ENCODE measurements around the gene BET1L. TPM values are rescaled to one million over a fixed set of nuclear protein-coding genes. Genes with fewer than 3 reads are reported as not detected.

Gene BET1L
- total RNA-seq = 43.7 and 46.3 TPM in 2 replicates

DNA sequence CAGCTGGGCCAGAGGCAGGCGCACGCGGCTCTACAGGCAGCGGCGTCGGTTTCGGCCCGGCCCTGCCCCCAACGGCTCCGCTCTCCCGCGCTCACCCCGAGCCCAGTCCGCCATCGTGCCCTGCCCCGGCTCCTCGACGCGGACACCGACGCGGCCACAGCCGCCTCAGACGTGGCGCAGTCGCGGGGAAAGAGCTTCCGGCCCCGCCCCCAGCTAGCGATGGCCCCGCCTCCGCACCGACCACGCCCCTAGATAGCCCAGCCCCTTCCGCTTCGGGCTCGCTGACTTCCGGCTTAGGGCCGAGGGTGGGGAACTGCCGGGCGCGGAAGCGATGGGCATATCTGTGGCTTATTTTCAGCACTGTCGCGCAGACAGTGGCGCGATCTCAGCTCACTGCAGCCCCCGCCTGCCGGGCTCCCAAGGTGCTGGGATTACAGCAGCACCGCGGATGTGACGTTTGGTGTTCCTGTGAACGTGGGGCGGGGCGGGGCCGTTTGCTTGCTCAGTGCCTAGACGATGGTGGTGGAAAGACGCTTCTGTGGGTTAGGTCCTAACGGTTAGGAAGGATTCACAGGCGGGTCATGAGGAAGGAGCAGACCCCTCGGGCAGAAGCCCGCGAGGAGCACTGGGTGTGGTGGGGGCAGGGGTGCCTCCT is at the start of gene BET1L, which contains the start of gene RIC8A:
Gene BET1L (minus strand): TSS at position 192 of the 655 bp plus-strand sequence. CDS start 78 bp downstream, at position 114.
Gene RIC8A (plus strand): TSS at position 501 of the 655 bp plus-strand sequence. CDS start 1,147 bp downstream, outside the sequence.
- H3K9me3 Mint-ChIP-seq = no peaks in the 10 kb centered on the region
- peak within 1 kb of the TSS; percentile 100 for H3K4me3 Mint-ChIP-seq (ENCODE audit: low read depth)
- DNase-seq (ENCODE audit: low spot score) = peak; percentile 98
- no peaks in the 10 kb centered on the region for H3K27me3 Mint-ChIP-seq (ENCODE audit: low read depth)
- H3K36me3 Mint-ChIP-seq (ENCODE audit: low read depth) = peaks cover 76% of the 10 kb centered on the region
- H3K27ac Mint-ChIP-seq = peak within 1 kb of the TSS; percentile 100
- intact Hi-C loops (cut with micrococcal nuclease) = loop anchor here (1.0 to 5.0 kb wide), 6 partner anchors 29 to 610 kb away; partner anchors contain the start of genes IFITM1, PNPLA2, PSMD13 and RNH1
- peaks cover 26% of the 10 kb centered on the region for H3K4me1 Mint-ChIP-seq (ENCODE audit: low read depth)

DNA sequence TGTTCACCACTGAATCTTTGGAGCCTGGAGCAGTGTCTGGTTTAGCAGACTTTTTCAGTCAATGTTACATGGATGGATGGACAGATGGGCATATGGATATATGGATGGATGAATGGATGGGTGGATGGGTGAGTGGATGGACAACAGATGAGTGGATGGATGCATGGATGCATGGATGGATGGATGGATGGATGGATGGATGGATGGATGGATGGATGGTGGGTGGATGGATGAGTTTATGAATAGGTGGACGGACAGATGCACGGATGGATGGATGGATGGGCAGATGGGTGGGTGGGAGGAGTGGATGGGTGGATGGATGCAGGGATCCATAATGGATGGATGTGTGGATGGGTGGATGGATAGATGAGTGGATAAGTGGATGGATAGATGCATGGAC is 48.6 kb upstream of the BET1L start:
- Mint-ChIP-seq H3K27ac (no peak overlapping the region), H3K27me3 (ENCODE audit: low read depth) (peaks cover 7% of the 10 kb centered on the region), H3K4me3 (ENCODE audit: low read depth) (no peak overlapping the region), H3K36me3 (ENCODE audit: low read depth) (peaks cover 29% of the 10 kb centered on the region), H3K4me1 (ENCODE audit: low read depth) (peaks cover 3% of the 10 kb centered on the region), H3K9me3 (no peaks in the 10 kb centered on the region)
- DNase-seq (ENCODE audit: low spot score) = no peak
- intact Hi-C loops (cut with micrococcal nuclease) = no loop called here

GRCh38 chr11:255176-255575 is 48.0 kb upstream of the BET1L start:
- Mint-ChIP-seq H3K4me1 (ENCODE audit: low read depth) (peaks cover 8% of the 10 kb centered on the region), H3K27ac (no peak overlapping the region), H3K9me3 (no peaks in the 10 kb centered on the region), H3K27me3 (ENCODE audit: low read depth) (peaks cover 7% of the 10 kb centered on the region), H3K36me3 (ENCODE audit: low read depth) (peaks cover 35% of the 10 kb centered on the region), H3K4me3 (ENCODE audit: low read depth) (no peak overlapping the region)
- intact Hi-C loops (cut with micrococcal nuclease) = no loop called here
- no peak for DNase-seq (ENCODE audit: low spot score)

DNA sequence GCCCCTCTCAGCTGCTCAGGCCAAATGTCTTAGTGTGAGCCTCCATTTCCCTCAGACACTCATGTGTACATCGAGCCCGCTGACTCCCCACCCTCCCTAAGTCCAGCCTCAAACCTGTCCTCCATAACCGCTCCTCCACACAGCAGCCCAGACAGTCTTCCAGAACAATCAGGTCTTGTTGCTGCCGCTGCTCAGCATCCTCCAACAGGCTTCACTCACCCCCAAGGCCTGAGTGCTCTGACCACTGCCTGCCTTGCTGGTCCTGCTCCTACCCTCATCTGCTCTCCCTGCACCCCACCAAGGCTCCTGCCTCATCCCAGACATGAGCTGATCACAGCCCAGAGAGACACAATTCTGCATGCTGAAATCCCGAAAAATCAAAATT is 46.7 kb upstream of the BET1L start:
- no peak overlapping the region for H3K27ac Mint-ChIP-seq

DNA sequence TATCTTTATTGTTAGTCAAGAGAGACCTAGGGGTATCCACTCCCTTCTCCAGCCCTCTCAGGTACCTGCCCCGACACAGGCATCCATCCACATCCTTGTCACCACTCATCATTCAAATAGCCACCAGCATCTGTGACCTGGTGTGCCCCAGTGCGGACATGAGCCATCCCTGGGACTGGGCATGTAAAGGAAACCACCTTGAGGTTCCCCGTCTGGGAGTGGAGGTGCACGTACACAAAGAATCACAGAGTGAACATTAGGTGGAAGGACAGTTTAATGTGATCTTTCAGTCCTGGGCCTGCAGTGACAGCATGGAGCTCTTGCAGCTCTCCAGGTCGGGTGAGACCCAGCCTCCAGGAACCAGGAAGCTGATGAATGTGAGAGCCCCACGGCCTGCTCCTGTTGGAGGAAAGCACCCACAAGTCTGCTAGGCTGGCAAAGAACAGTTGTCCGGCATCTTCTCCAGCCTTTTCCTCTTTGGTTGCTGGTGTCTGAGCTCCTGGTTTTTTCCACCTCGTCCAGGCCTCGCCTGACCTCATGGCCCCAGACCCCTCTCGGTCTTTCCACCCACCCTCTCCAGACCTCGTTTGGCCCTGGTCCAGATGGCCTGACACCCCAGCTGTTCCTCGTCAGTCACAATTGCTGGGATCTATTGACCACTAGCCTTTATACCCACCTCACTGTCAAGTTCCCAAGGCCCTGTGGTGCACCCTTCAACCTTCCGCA is 46.1 kb upstream of the BET1L start:
- Mint-ChIP-seq H3K9me3 (no peaks in the 10 kb centered on the region), H3K36me3 (ENCODE audit: low read depth) (peaks cover 46% of the 10 kb centered on the region), H3K4me3 (ENCODE audit: low read depth) (no peak overlapping the region), H3K27me3 (ENCODE audit: low read depth) (peaks cover 4% of the 10 kb centered on the region), H3K27ac (no peak overlapping the region), H3K4me1 (ENCODE audit: low read depth) (peaks cover 13% of the 10 kb centered on the region)
- no peak for DNase-seq (ENCODE audit: low spot score)
- intact Hi-C loops (cut with micrococcal nuclease) = no loop called here

More for the DNA sequence above, 46.7 kb upstream of the BET1L start:
- H3K9me3 Mint-ChIP-seq = no peaks in the 10 kb centered on the region
- peaks cover 4% of the 10 kb centered on the region for H3K27me3 Mint-ChIP-seq (ENCODE audit: low read depth)
- H3K4me1 Mint-ChIP-seq (ENCODE audit: low read depth) = peaks cover 12% of the 10 kb centered on the region
- intact Hi-C loops (cut with micrococcal nuclease) = no loop called here
- no peak for DNase-seq (ENCODE audit: low spot score)
- peaks cover 41% of the 10 kb centered on the region for H3K36me3 Mint-ChIP-seq (ENCODE audit: low read depth)
- no peak overlapping the region for H3K4me3 Mint-ChIP-seq (ENCODE audit: low read depth)

- no peaks in the 10 kb centered on the region for H3K9me3 Mint-ChIP-seq
- DNase-seq (ENCODE audit: low spot score) = no peak
- peaks cover 13% of the 10 kb centered on the region for H3K4me1 Mint-ChIP-seq (ENCODE audit: low read depth)
- no peak overlapping the region for H3K4me3 Mint-ChIP-seq (ENCODE audit: low read depth)
- H3K36me3 Mint-ChIP-seq (ENCODE audit: low read depth) = peaks cover 53% of the 10 kb centered on the region
- H3K27me3 Mint-ChIP-seq (ENCODE audit: low read depth) = no peaks in the 10 kb centered on the region
- H3K27ac Mint-ChIP-seq = peak overlapping the region; percentile 14
- intact Hi-C loops (cut with micrococcal nuclease) = no loop called here
Measured at GRCh38 chr11:252666-253065, 45.5 kb upstream of the BET1L start.

DNA sequence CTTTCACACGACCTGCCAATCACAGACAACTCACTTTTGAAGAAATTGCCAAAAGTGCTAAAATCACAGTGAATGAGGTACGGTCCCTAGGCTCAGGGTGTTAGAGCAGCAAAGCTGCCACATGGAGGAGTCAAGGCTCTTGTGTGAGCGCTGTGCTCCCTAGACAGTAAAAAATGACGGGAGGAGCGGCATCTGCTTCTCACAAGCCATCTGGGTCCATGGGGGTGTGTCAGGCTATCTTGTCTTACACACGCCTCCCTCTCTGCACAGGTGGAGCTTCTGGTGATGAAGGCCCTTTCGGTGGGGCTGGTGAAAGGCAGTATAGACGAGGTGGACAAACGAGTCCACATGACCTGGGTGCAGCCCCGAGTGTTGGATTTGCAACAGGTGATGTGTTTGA is 44.4 kb upstream of the BET1L start:
- Mint-ChIP-seq H3K9me3 (no peaks in the 10 kb centered on the region), H3K27ac (no peak overlapping the region), H3K4me1 (ENCODE audit: low read depth) (peaks cover 13% of the 10 kb centered on the region), H3K36me3 (ENCODE audit: low read depth) (peaks cover 64% of the 10 kb centered on the region), H3K27me3 (ENCODE audit: low read depth) (no peaks in the 10 kb centered on the region), H3K4me3 (ENCODE audit: low read depth) (no peak overlapping the region)
- intact Hi-C loops (cut with micrococcal nuclease) = no loop called here
- DNase-seq (ENCODE audit: low spot score) = no peak

GRCh38 chr11:250740-251299 is 43.6 kb upstream of the BET1L start:
- intact Hi-C loops (cut with micrococcal nuclease) = no loop called here
- no peaks in the 10 kb centered on the region for H3K9me3 Mint-ChIP-seq
- peaks cover 71% of the 10 kb centered on the region for H3K36me3 Mint-ChIP-seq (ENCODE audit: low read depth)
- H3K4me3 Mint-ChIP-seq (ENCODE audit: low read depth) = no peak overlapping the region
- no peak overlapping the region for H3K27ac Mint-ChIP-seq
- peak; percentile 70 for DNase-seq (ENCODE audit: low spot score)
- peaks cover 13% of the 10 kb centered on the region for H3K4me1 Mint-ChIP-seq (ENCODE audit: low read depth)
- no peaks in the 10 kb centered on the region for H3K27me3 Mint-ChIP-seq (ENCODE audit: low read depth)

DNA sequence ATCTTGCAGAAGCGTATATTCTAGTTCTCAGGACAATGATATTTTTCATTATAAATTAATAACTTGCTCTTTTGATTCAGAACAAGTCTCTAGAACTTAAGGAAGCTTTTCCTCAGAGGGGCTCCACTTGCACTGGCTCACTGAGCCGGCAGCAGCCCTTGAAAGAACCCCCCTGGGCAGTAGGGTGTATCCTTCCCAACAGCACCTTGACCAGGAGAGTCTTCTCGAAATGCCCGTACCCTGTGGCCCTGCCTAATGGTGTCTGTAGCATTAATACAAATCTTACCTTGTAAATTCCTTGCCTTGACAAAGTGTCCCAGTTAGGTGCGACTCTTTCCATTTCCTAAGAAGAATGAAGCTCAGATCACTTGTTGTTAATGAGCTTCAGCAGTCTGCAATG is 43.1 kb upstream of the BET1L start:
- no peak overlapping the region for H3K4me3 Mint-ChIP-seq (ENCODE audit: low read depth)
- H3K27ac Mint-ChIP-seq = no peak overlapping the region

DNA sequence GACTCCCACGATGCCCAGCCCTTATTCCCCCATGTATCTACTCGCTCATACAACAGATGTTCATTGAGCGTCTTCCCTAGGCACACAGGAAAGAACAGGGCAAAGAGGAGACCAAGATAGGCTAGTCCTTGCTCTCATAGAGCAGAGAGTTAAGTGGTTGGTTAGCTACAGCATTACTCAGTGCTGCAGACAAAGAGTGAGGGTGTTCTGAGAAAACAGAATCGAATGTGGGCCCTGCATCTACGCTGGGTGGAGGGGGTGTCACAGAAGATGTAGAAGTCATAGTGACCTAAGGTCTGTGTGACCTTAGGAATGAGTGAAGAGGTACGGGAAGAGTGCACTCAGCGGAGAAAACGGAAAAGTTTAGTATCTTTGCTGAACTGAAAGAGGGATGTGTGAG is 41.9 kb upstream of the BET1L start:
- Mint-ChIP-seq H3K27ac (peak overlapping the region; percentile 72), H3K4me1 (ENCODE audit: low read depth) (peaks cover 19% of the 10 kb centered on the region), H3K36me3 (ENCODE audit: low read depth) (peaks cover 87% of the 10 kb centered on the region), H3K9me3 (no peaks in the 10 kb centered on the region), H3K4me3 (ENCODE audit: low read depth) (no peak overlapping the region), H3K27me3 (ENCODE audit: low read depth) (no peaks in the 10 kb centered on the region)
- intact Hi-C loops (cut with micrococcal nuclease) = no loop called here
- DNase-seq (ENCODE audit: low spot score) = no peak

More for the DNA sequence above, 43.1 kb upstream of the BET1L start:
- DNase-seq (ENCODE audit: low spot score) = no peak
- no peaks in the 10 kb centered on the region for H3K27me3 Mint-ChIP-seq (ENCODE audit: low read depth)
- H3K4me1 Mint-ChIP-seq (ENCODE audit: low read depth) = peaks cover 15% of the 10 kb centered on the region
- peaks cover 77% of the 10 kb centered on the region for H3K36me3 Mint-ChIP-seq (ENCODE audit: low read depth)
- no peaks in the 10 kb centered on the region for H3K9me3 Mint-ChIP-seq
- intact Hi-C loops (cut with micrococcal nuclease) = no loop called here

GRCh38 chr11:244376-244775 is 37.2 kb upstream of the BET1L start:
- H3K4me3 Mint-ChIP-seq (ENCODE audit: low read depth) = no peak overlapping the region
- H3K36me3 Mint-ChIP-seq (ENCODE audit: low read depth) = peaks cover 90% of the 10 kb centered on the region
- H3K9me3 Mint-ChIP-seq = no peaks in the 10 kb centered on the region
- intact Hi-C loops (cut with micrococcal nuclease) = no loop called here
- no peak for DNase-seq (ENCODE audit: low spot score)
- H3K27me3 Mint-ChIP-seq (ENCODE audit: low read depth) = no peaks in the 10 kb centered on the region
- peaks cover 41% of the 10 kb centered on the region for H3K4me1 Mint-ChIP-seq (ENCODE audit: low read depth)
- peak overlapping the region; percentile 67 for H3K27ac Mint-ChIP-seq

DNA sequence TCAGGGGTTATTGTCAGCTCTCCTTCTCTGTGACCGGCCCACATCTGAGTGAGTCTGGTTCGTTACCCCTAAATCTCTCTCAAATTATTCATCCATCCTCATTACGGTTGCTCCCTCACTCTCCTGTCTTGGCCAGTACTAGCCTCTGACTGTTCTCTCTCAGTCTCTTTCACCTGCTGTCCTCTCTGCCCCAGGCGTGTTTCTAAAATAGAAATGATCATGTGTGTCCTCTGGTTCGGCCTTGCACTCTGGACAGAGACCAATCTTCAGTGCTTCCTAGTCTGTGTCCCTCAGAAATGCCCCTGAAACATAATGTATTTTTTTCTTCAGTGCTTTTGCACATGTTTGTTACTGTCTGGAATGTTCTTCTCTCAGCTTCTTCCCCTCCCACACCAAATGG is 34.4 kb upstream of the BET1L start:
- intact Hi-C loops (cut with micrococcal nuclease) = no loop called here
- H3K36me3 Mint-ChIP-seq (ENCODE audit: low read depth) = peaks cover 79% of the 10 kb centered on the region
- H3K4me3 Mint-ChIP-seq (ENCODE audit: low read depth) = no peak overlapping the region

DNA sequence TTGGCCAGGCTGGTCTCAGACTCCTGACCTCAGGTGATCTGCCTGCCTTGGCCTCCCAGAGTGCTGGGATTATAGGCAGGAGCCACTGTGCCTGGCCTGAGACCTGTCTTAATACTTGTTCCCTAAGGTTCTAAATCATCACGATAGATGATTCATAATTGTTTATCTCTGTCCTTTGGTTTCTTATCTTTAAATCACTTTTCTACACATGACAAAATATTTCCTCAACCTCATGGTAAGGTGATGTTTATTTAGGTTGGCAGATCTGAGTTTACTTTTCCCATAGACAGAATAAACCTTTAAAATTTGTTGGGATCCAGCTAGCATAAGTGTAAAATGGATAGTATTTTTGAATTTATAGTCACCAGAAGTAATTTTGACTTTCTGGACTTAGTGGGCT is 33.1 kb upstream of the BET1L start:
- H3K4me3 Mint-ChIP-seq (ENCODE audit: low read depth) = peak overlapping the region; percentile 15
- DNase-seq (ENCODE audit: low spot score) = no peak
- no peaks in the 10 kb centered on the region for H3K27me3 Mint-ChIP-seq (ENCODE audit: low read depth)
- H3K36me3 Mint-ChIP-seq (ENCODE audit: low read depth) = peaks cover 66% of the 10 kb centered on the region
- intact Hi-C loops (cut with micrococcal nuclease) = no loop called here
- peaks cover 59% of the 10 kb centered on the region for H3K4me1 Mint-ChIP-seq (ENCODE audit: low read depth)
- H3K27ac Mint-ChIP-seq = peak overlapping the region; percentile 50
- H3K9me3 Mint-ChIP-seq = no peaks in the 10 kb centered on the region

More for the DNA sequence above, 34.4 kb upstream of the BET1L start:
- no peaks in the 10 kb centered on the region for H3K9me3 Mint-ChIP-seq
- H3K27ac Mint-ChIP-seq = peak overlapping the region; percentile 59
- H3K4me1 Mint-ChIP-seq (ENCODE audit: low read depth) = peaks cover 52% of the 10 kb centered on the region
- DNase-seq (ENCODE audit: low spot score) = no peak
- H3K27me3 Mint-ChIP-seq (ENCODE audit: low read depth) = no peaks in the 10 kb centered on the region

Data from activated T-helper 2 cell treated with anti-CD3 and anti-CD28 coated beads, Interferon-gamma antibody, Interleukin-2, Interleukin-4, amounts not matched to agents 10 μg/mL and 5 μg/mL and 100 μg/mL, durations not matched to agents 14 hours and 24 hours and 36 hours (primary cell).